Measurements from ENCODE around the gene SS18L1.

- no peak for TF ChIP-seq CTCF (IDR thresholded peaks at IDR 0.05)
- no peak for TF ChIP-seq POLR2A (IDR thresholded peaks at IDR 0.05)
- no peak for TF ChIP-seq EP300 (IDR thresholded peaks at IDR 0.05)
- no peak for TF ChIP-seq POLR2AphosphoS5 (IDR thresholded peaks at IDR 0.05)
Observed at GRCh38 chr20:62137092-62137384, 6.5 kb upstream of the SS18L1 start.
